DMS79 (cell line): ENCODE measurements around the gene METTL24.
"Not testable (repeated sequence)": the region's sequence is repeated elsewhere in the genome, so short reads cannot be mapped to it uniquely, and the experiment has no call there.

Source experiments
- DNase-seq: peaks from one replicate; lab custom pipeline; 2025; lab: John Stamatoyannopoulos, UW

Gene METTL24

DNA sequence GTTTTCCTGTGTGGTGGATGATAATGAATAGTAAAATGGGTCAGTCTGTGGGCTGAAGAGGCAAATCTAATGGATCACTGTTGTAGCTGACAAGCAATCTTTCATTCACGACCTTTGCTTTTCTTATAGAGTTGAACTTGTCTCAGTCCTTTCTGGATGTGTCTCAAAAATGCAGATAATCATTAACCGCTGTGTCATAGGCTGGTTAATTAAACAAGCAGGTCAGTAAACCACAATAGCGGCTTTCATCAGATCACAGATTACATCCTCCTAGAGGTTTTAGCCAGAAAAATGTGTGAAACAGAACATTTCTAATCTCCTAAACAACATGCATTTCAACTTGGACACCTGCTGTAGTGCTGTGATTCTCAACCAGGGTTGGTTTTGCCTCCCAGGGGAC lies 2.5 kb upstream of the METTL24 start:
- DNase-seq: no peak

DNA sequence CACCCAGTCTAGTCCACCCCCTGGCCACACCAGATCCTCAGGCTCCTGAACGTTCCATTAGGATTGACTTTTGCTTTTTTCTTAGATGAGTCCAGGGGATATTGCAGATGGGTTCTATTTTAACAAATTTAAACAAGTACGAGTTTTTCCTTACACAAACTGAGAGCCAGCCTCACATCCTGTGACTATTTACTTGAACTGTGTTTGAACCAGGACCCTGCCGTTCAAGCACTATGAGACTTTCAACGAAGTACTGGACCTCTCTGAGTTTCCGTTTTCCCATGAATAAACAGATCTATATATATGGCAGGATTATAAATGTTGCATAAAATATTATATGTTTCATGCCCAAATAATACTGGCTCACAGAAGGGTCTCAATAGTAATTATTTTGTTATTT lies 1.4 kb upstream of the METTL24 start:
- no peak for DNase-seq

DNA sequence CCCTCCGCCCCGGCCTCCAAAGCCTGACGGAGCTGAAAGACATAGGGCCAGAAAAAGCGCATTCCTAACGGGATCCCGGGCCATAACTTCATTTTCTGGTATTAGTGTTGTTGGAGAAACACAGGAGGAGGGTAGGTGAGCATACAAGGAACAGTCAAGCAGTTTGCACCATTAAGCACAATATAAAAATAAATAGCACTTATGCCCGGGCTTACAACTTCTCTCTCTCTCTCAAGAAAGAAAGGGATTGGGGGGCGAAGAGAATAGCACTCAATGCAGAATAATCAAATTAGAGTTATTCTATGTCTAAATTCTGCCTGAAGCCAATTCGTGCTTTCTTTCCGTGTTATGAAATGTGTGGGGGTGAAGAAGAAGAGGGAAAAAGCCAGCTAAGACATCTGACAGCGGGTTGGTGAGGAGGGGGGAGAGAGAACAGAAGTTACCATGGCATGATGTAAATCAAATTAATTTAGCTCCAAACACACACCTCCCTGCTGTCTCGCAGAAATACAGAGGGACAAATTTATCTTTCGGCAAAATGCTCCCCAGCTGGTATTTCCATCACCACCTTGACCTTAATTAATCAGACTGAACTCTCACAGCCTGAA lies 508 bp upstream of the METTL24 start:
- no peak for DNase-seq

DNA sequence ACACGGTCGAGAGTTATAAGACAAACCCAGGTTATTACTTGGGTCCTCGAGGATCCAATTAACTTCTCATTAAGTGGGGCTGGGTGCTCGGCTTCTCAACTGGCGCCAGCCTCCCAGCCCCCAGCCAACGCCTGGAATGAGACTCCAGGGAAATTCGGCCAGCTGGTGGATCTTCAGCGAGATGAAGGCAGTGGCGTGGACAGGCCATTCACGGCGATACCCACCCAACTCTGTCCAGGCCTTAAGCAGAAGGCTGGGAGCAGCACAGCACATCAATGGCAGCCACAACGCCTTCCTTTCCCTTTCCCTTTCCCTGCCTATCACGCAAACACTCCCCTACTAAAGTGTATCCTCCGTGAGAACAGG lies 868 bp downstream of the METTL24 start:
- peak; percentile 11 for DNase-seq

DNA sequence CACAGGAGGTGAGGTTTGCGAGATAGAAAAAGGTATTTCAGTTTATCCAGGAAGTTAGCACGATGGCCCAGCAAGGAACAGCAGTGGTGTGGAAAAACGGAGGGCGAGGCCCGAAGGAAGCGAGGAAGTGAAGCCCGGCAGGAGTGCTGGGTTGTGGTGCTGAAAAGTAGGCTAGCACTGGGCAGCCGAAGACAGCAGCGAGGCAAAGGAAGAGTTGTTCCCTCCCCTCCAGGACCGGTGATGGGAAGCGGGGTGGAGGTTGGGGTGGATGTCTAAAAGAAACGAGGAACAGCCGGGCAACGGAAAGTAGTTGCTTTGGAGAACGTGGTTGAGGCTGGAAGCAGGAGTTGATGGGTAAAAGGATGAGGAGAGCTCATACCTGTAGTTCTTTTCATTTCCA lies 1.4 kb downstream of the METTL24 start:
- no peak for DNase-seq

DNA sequence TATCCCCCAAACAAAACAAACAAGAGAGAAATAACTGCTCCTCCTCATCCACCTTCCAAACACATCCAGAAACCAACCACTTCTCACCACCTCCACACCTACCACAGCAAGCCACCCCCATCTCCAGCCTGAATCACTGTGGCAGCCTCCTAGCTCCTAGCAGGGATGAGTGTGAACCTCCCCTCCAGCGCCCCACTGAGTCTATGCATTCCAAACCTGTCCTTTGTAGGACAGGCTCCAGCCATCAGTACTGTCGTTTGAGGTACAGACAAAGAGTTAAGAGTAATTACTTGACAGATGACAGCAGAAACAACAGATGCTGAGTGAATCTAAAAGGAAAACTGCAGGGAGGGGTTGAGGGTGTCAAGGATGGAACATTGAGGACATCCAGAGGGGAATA lies 2.4 kb downstream of the METTL24 start:
- DNase-seq: no peak

DNA sequence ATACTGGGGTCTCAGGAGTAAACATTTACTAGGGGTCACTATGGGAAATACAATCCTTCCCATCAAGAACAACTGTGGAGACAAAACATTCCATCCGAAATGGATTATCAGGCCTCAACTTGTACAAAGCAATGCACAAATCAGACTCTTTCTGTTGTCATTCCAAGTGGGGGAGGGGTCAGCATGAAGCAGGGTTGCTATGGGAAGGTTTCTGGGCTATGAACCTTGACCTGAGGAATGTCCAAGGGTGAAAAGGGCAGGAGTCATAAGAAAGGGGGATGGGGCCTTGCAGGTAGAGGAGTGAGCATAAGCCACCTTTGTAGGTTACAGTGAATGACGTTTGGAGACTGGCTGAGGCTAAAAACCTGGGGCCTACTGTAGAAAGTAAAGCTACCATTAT lies 3.1 kb downstream of the METTL24 start:
- DNase-seq: no peak

DNA sequence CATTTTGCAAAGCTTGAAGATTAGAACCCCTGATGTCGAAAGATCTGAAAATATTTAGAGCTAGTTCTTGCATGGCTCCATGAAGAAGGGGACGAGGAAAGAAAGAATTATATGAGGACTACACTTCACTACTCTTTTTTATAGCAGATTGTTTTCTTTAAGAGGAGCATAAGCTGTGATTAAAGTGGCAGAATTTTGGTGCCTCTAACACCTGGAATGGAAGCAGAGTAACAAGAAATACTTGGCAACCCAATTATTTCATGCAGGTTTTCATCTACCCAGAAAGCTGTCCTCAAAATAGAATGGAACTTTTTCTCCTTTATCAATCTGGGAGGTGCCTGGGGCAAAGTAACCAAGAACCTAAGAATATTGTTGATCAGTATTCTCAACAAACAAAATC lies 4.0 kb downstream of the METTL24 start:
- no peak for DNase-seq

DNA sequence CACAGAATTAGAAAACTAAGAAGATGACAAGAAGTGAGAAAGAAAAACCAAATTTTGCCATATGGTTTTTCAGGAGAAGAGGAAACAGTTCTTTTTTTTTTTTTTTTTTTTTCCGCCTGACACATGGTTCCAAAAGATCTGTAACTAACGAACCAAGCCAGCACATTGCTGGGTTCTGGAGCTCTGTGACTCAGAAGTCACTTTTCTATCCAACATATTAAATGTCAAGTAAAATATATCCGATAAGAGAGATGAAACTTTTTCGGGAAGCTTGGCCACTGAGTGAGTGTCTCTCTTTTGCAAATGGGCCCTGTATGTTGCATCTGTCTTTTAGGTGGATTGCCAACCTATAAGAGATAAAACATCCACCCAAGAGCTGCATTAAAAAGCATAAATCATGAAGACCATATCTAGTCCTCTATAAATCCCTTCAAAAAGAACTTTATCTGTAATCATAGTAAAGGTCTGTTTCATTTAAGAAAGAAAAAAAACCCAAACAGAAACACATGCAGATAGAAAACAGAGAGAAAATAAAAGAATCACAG lies 4.6 kb downstream of the METTL24 start:
- DNase-seq: no peak

DNA sequence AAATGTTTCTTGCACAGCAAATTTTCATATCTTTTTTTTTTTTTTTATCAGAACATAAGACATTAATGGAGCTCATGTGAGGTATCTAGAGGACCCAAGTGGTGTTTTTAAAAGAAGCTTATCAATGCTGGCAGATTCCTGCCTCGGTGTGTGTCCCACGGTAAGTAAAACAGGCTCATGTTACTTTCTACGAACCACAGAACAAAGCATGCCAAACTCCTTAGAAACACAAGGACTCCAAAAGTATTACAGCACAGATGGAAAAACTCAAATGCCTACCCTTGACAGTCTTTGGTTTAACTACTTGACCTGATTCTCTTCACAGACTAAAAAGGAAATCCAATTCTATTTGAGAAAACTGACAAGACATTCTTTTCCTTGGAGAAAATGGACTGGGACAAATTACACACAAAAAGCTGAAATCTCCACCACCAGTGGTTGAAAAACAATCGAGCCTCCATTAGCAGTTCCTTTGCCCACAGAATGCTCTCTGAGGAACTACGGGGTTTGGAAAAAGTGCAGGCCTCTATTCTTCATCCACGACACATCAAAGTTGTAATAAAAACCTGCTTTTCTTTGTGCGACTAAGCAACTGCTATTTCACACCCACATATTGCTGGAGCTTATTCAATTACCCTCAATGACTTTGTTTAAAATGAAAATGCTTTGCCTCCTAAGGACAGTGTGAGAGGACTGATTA lies 5.4 kb downstream of the METTL24 start:
- DNase-seq: peak; percentile 2

DNA sequence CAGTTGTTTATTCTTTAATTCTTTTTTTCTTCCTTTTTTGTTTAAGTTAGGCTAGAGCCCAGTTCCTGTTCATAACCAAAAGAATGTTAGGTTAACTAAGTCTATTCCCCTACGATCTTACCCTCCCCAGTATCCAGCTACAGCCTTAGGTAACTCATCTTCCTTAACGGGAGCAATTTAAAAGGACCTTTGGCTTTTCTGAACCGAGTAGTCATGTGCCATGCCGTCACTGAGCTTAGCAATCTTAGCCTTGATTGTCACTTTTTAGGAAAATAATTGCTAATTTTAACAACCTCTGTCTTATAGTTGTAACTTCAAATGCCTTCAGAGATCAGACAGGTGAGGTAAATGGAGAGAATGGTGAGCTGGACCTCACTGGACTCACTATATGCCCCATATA lies 6.2 kb downstream of the METTL24 start:
- no peak for DNase-seq

DNA sequence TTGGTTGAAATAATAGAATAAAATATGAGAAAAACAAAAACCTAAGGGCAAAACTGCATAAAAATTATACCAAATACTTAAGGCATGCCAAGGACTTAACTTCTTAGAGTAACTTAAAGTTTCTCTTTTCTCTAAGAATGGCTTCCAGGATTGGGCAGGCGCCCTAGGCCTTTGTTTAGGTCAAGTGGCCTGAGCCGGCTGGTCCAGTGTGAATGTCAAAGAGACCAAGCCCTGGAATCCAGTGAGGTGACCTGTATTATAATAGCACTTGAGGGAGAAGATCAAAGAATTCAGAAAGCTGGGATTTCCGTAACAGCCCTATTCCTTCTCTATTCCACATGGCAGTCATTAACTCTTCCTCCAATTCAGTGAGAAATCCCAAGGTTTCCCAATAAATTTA lies 6.6 kb downstream of the METTL24 start:
- DNase-seq: no peak

DNA sequence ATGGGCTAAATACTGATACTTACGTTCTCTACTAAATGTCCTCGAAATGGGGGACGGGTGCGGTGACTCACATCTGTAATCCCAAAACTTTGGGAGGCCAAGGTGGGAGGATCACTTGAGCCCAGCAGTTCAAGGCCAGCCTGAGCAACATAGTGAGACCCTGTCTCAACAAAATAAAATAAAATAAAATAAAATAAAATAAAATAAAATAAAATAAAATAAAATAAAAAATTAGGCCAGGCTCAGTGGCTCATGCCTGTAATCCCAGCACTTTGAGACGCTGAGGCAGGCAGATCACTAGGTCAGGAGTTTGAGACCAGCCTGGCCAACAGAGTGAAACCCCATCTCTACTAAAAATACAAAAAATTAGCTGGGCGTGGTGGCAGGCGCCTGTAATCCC lies 7.6 kb downstream of the METTL24 start:
- not testable (repeated sequence) for DNase-seq

DNA sequence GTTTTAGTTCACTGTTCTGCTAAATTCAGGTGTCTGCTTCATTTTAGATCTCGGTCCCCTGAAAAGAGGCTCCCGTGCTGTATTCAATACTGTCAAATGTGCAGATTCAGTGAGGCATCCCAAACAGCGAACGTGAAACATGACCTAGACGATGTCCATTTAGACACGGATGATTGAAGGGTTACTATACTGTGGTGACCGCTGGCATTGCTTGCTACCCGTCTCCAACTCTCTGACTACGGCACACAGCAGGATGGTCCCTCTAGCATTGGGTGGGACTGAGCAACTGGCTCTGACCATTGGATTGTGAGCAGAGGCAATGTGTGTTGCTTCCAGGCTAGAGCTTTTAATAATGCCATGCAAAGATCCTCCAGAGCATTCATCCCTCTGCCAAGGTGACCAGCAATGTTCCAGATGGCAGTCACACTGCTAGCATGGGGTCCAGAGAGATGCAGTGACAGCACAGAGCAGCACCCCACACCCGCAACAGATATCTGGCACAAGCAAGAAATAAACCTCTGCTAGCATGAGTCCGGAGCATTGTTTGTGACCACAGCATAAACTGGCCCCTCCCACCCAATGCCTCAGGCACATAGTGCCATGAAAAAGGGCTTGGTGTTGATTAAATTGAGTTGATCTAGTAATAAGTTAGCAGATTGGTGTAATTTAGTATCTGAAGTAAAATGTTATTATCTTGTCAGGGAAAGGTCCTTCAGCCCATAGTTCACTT lies 9.0 kb downstream of the METTL24 start:
- DNase-seq: no peak

DNA sequence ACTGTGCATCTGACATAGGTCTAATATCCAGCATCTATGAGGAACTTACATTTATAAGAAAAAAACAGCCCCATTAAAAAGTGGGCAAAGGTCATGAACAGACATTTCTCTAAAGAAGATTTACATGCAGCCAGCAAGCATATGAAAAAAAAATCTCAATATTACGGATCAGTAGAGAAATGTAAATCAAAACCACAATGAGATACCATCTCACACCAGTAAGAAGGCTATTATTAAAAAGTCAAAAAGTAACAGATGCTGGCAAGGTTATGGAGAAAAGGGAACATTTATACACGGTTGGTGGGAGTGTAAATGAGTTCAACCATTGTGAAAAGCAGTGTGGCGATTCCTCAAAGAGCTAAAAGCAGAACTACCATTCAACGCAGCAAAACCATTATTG lies 13.1 kb downstream of the METTL24 start:
- DNase-seq: no peak

DNA sequence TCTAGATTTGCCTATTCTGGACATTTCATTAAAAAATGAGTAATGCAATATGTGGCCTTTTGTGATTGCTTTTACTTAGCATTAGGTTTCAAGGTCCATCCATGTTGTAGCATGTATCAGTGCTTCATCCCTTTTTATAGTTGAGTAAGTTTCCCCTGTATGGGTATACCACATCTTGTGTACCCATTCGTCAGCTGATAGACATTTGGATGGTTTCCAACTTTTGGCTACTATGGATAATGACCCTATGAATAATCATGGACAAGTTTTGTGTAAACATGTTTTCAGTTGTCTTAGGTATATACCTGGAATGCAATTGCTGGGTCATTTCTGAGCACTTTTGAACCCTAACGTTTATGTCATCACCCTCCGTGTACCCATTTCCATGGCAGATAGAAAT lies 15.4 kb downstream of the METTL24 start:
- DNase-seq: no peak

DNA sequence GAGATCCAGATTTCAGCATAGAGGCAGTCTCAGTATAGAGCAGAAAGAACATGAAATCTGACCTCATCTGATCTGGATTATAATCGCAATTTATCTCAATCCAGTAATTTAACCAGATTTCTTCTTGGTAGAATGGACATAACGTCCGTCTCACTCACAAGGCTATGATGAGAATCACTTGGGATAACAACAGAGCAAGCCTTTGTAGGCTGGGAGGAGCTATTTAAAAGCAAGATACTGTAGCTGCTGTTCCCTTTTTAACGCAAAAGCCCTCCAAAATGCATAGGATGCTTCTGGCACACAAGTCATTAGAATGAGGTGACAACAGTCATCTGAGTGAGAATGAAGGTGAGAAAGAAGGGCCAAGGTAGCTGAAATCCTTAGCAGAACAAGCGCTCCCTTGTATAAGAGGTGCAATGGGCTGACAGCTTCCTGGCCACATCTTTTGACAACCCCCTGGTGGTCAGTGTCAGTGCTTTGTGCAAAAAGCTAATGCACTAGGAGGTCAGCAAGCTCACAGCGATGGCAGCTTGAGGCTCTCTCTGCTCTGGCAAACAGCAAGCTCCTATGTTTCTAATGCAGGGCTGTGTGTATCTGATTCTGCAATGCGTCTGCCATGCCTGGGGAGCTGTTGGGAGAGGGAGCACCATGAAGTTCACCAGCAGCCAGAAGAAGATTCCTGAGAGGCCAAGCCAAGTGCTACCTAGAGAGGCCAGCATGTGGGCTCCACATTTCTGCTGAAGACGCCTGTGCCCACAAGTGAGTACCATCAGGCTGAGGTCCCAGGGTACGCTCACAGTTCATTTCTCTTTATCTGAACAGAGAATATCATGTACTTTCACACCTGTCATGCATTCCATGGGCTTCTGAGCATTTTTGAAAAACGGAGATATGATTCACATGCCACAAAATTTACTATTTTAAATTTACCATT lies 16.2 kb downstream of the METTL24 start:
- no peak for DNase-seq

DNA sequence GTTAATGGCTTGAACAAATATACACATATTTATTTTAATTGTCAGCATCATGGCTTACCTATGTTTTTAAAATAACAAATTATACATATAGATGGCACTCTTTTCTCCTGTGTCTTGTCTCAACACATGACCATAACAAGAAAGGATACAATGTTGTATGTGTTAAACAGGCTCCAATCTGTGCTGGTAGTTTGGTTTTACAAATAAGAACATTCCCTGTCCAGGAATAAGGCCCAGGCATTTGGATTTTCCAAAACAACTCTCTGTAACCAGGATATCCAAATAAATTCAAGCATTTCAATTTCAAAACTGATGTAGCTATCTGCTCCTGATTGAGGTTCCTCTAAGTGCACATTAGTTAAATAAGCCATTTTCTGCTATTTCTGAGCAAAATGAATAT lies 17.1 kb downstream of the METTL24 start:
- no peak for DNase-seq

DNA sequence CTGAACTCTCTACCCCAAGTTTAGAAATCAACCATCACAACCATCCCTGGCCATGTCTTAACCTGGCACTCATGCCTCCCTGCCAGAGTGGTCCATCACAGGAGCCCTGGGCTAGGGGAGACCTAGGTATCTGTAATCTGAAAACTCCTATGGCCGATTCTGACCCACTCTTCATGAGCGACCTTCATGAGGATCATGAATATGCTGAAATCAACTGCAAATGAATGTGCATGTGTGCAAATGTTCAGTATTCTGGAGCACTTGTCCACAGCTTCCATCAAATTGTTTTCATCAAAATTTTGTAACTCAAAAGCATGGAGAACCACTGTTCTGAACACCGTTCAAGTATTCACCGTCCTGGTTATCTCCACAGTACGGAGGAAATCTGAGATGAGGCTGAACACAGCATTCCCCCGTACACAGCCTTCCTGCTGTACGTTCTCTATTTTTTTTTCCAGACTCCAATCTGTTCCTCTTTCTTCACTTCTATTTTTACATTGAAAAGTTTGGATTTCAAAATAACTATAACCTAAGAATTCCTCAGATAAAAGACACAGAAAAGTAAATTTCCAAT lies 17.7 kb downstream of the METTL24 start:
- no peak for DNase-seq

DNA sequence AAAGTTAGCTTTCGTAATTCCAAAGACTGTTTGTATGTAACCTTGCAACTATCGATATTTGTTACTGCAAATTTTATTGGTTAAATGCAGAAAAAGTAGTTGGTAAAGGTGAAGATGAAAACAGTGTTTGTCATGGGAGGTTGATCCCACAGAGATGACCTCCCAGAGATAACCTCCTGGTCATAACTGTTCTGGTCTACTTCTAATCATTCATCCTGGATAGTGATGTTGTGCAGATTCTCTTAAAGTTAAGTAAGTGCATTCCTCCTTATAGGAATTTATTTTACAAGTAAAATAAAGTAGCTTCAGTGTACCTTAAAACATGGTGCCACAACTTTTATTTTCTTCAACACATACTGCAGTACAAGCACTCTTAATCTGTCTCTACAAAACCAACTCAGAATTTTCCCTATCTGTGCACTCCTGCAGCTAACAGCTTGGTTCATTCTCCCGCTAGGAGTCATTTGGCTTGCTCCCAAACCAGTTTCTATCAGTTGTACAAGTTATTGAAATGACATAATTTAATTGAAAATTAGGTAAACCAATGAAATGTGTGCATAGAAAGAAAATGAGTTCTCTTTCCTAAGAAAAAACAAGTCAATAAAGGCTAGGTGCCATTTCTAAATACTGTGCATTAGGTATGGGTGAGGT lies 19.2 kb downstream of the METTL24 start:
- DNase-seq: no peak

DNA sequence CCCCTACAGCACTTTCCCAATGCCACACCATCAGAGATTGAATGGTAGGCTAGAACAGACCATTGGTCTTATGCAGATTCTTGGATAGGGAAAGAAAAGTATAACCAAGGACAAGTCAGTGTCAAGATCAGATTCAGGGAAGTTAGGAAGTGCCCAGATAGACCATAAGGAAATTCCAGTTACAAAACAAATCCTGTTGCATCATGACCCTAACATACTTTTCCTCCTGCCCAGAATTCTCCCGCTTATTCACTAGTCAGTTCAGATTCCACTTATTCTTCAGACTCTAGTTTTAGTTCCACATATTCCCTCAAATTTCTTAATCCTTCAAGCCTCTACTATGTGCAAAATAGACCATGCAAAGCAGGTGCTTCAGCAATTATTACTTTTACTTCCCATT lies 20.7 kb downstream of the METTL24 start:
- DNase-seq: no peak
